Fibroblast of skin of abdomen (primary cell): Measurements from ENCODE around the gene ATG16L2.
"Not testable (repeated sequence)": the region's sequence is repeated elsewhere in the genome, so short reads cannot be mapped to it uniquely, and the experiment has no call there.

Experiments used
- DNase-seq: peaks from one replicate; pipeline ENCODE4 v3.0.0-alpha.2; 2013

The ATG16L2 gene

GRCh38 chr11:72848846-72849466, 34.7 kb downstream of the ATG16L2 start:
- DNase-seq: peak; percentile 38

- DNase-seq: no peak
These were observed 36.6 kb downstream of the ATG16L2 start for GRCh38 chr11:72850832-72851231.

- DNase-seq: no peak
These were observed 37.5 kb downstream of the ATG16L2 start for GRCh38 chr11:72851726-72852125.

- DNase-seq: no peak
These were observed 41.9 kb downstream of the ATG16L2 start for GRCh38 chr11:72856065-72856464.

- DNase-seq: no peak
These were observed 42.5 kb downstream of the ATG16L2 start for GRCh38 chr11:72856551-72857345.

- DNase-seq: not testable (repeated sequence)
These were observed 44.1 kb downstream of the ATG16L2 start for GRCh38 chr11:72858267-72858666.

- DNase-seq: no peak
These were observed 44.9 kb downstream of the ATG16L2 start for GRCh38 chr11:72859126-72859525.

GRCh38 chr11:72860010-72860409, 45.8 kb downstream of the ATG16L2 start:
- DNase-seq: no peak

GRCh38 chr11:72860592-72860991, 46.4 kb downstream of the ATG16L2 start:
- no peak for DNase-seq

GRCh38 chr11:72863091-72863490, 48.9 kb downstream of the ATG16L2 start:
- DNase-seq: no peak

GRCh38 chr11:72863916-72864315, 49.7 kb downstream of the ATG16L2 start:
- no peak for DNase-seq

GRCh38 chr11:72864702-72865655, 50.8 kb downstream of the ATG16L2 start:
- peak; percentile 86 for DNase-seq

GRCh38 chr11:72867970-72868369, 53.8 kb downstream of the ATG16L2 start:
- DNase-seq: no peak

GRCh38 chr11:72869831-72870230, 55.6 kb downstream of the ATG16L2 start:
- no peak for DNase-seq

GRCh38 chr11:72871119-72871518, 56.9 kb downstream of the ATG16L2 start:
- DNase-seq: peak; percentile 85

GRCh38 chr11:72872012-72872411, 57.8 kb downstream of the ATG16L2 start:
- no peak for DNase-seq

GRCh38 chr11:72875736-72876135, 61.5 kb downstream of the ATG16L2 start:
- no peak for DNase-seq

- no peak for DNase-seq
These were observed 61.9 kb downstream of the ATG16L2 start for GRCh38 chr11:72876147-72876546.
